HG02678 (cell line): Measurements from ENCODE around the gene IPPK.

Experiments
- ATAC-seq: cut with Tn5 transposase; IDR thresholded peaks from one replicate; pipeline ENCODE4 v1.9.1; 2021; ENCODE audit warnings: mild to moderate bottlenecking, moderate library complexity; ENCODE audit not compliant: unreplicated experiment

Gene IPPK

DNA sequence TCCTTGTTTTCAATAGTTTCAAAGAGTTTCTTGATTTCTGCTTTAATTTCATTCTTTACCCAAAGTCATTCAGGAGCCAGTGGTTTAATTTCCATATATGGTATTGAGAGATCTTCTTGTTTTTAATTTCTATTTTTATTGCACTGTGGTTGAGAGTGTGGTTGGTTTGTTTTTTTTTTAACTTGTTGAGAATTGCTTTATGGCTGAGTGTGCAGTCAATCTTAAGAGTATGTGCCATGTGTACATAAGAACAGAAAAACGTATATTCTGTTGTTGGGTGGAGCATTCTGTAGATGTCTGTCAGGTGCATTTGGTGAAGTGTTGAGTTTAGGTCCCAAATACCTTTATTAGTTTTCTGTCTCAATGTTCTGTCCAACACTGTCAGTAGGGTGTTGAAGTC is 26.7 kb upstream of the IPPK start:
- ATAC-seq: no peak

DNA sequence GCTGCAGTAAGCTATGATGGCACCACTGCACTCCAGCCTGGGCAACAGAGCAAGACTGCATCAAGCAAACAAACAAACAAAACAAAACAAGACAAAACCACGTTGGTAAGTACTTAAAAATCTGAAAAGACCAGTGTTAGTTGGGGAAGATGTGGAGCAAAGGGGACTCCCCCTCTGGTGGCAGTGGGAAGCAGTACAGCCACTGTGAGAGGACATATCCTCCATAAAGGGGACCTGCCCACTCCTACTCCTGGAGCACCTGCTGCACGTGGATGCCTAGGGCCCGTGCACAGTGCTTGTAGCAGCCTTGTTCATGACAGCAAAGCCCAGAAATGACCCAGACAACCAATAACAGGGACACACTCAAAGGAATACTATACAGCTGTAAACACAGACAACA is 17.0 kb upstream of the IPPK start:
- no peak for ATAC-seq

GRCh38 chr9:92685022-92685421 is 15.1 kb upstream of the IPPK start:
- no peak for ATAC-seq

DNA sequence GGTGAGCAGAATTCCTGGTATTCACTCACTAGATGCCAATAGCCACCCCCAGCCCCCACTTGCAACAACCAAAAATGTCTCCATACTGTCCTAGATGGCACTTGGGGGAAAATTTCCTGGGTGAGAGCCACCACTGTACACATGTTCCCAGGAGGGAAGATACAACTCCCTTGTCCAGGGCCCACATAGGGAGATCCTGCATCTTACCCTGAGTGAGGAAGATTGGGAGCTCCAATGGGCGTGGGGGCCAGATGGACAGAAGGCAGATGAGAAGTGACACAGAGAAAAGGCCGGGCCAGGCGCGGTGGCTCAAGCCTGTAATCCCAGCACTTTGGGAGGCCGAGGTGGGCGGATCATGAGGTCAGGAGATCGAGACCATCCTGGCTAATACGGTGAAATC is 12.3 kb upstream of the IPPK start:
- no peak for ATAC-seq

- ATAC-seq: no peak
Observed at GRCh38 chr9:92680166-92681119, 10.5 kb upstream of the IPPK start.

- ATAC-seq: no peak
Observed at GRCh38 chr9:92679413-92680165, 9.7 kb upstream of the IPPK start.

DNA sequence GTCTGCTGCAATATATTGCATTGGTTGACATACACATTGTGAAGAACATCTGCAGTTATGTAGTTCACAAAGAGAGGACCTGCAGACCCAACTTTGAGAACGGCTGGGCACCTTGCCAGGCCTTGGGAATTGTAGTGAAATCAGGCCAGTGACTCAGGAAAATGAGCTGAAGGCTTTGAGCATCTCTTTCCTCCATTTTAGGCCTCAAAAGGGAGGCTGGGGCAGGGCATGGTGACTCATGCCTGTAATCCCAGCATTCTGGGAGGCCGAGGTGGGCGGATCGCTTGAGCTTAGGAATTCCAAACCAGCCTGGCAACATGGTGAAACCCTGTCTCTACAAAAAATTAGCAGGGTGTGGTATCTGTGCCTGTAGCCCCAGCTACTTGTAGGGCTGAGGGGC is 1.4 kb upstream of the IPPK start:
- no peak for ATAC-seq

GRCh38 chr9:92669527-92669889 is 423 bp downstream of the IPPK start:
- peak; percentile 2 for ATAC-seq

DNA sequence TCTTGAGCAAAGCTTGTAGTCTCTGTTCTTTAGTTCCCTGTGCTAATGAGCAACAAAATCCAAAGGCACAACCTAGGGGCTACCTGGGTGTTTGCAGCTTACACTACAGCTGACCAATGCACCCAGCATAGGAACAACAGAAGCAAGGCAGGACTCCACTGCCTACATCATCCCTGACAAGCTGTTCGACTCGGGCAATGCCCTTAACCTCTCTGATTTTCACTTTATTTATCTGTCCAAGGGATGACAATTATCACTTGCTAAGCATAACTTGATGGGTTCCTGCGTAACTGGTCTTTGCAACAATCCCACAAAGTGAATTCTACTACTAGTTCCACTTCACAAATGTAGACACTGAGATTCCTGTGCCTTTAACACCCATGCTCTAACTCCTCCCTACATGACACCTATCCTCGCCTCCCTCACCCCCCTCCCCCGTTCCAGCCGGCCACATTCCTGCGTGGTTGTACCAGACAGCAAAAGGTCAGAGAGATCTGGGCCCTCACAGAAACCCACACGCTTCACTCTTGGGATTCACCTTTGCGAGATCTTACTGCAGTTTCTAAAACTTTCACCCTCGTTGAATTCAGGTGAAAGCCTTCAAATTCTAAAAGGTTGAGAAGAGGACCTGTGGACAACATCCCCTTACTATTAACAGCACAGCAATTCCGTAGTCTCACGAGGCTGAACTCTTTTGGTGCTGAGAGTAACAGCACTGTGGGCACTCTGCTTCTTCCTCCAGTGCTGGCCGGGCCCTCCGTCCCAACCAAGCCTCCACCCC is 995 bp downstream of the IPPK start:
- ATAC-seq: no peak

GRCh38 chr9:92666912-92667532 is 2.9 kb downstream of the IPPK start:
- no peak for ATAC-seq

- ATAC-seq: no peak
Observed at GRCh38 chr9:92666236-92666635, 3.7 kb downstream of the IPPK start.

DNA sequence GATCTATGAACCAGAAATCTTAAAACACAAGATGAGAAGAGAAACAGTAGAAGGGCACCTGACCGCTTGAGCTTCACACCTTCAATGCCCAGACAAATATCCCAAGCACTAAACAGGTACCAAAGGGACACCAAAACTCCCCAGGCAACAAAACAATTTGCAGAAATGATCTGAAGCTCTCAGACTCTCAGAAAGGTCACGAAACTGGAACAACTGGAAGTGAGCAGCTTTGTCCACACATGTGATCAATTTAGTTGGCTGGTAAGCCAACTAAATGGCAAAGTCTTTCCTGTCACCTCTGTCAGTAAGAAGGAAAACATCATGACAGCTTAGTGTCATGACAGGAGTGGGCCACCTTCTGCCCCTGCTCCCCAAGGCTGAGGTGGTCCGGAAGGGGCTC is 4.1 kb downstream of the IPPK start:
- ATAC-seq: no peak

GRCh38 chr9:92664394-92665152 is 5.4 kb downstream of the IPPK start:
- peak; percentile 57 for ATAC-seq

- ATAC-seq: no peak
Observed at GRCh38 chr9:92663951-92664350, 6.0 kb downstream of the IPPK start.

GRCh38 chr9:92663126-92663525 is 6.8 kb downstream of the IPPK start:
- no peak for ATAC-seq

DNA sequence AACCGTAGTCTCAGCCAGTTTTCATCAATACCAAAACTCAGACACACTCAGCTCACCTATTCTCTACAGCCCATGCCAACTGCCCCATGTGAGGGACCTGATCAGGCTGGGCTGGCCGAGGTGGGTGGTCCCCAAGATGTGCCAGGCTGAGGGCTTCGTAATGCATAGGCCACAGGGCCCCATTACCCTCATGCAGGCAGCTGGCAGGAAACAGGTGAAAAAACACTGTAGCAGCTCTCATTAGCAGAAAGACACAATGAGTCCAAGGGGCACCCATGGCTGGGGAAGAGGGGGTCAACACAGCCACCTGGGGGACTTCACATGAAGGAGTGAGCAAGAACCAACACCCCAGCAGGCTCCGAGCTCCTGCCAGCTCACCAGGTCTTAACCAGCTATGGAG is 8.2 kb downstream of the IPPK start:
- no peak for ATAC-seq

DNA sequence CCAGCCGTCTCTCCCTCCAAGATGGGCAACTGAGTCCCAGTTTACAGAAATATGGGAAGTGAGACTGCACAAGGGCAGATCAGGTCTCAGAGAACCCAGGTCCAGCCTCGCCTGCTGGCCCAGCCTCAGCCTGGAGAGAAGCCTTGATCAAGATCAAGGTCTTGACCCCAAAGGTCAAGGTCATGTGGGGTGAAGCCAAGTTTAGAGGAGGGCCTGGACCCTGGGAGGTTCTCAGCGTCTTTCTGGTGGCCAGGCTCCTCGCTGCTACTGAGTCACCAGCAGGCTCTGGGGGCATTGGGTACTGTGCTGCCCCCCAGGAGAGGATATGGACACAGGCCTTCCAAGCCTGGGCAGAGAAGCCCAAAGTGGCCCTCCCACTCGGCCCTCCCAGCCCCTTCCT is 8.8 kb downstream of the IPPK start:
- no peak for ATAC-seq

- ATAC-seq: no peak
Observed at GRCh38 chr9:92660266-92660665, 9.7 kb downstream of the IPPK start.

DNA sequence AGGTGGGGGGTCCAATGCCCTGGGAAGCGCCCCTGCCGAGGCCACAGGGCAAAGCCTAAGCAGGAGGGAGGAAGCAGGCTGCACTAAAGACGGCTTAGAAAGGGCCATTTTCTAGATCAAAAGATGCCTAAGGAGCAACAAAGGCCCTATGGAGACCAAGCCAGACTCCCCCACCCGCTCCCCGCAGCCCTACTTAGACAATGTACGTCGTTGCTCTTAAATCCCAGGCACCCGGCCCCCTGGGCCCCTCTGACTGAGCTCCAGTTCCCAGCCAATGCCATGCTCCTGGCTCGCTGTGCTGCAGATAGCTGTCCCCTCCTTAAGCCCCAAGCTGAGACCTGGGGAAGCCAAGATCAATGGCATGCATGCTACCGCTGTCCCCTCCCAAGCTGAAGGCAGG is 10.3 kb downstream of the IPPK start:
- ATAC-seq: no peak

GRCh38 chr9:92658611-92659010 is 11.3 kb downstream of the IPPK start:
- no peak for ATAC-seq
